NOMO-1 treated with dmso at 0.1 percent for 144 hours (cell line): ENCODE results near the gene ELAVL2.

Experiments used
- DNase-seq: peaks from one replicate; lab custom pipeline; 2025; ENCODE audit not compliant: unreplicated experiment; lab: John Stamatoyannopoulos, UW

ELAVL2 gene

DNA sequence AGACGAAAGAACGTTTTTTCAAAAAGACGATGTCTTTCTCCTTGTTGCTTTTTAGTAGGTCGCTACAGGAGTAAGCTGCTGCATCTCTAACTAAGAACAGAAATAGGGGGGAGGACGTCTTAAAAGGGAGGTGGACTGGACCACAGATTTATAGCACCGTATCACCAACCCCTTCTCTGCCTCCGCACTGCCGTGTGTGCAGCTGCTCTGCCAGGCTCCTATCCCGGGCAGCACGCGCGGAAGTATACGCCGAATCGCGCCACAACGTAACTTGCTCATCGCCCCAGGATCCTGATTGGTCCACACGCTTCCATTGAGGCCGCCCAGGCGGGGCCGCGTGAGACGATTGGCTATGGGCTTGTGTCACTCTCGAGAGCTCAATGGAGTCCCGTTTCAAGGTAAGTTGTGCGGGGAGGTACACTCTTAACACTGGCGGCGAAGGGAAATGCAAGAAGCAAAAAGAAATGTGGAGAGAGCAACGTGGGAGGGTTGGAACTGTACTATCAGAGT lies at the start of gene ELAVL2:
Gene ELAVL2 (minus strand): TSS at position 121 of the 510 bp plus-strand sequence. CDS start 64,006 bp downstream, outside the sequence.
- no peak for DNase-seq

DNA sequence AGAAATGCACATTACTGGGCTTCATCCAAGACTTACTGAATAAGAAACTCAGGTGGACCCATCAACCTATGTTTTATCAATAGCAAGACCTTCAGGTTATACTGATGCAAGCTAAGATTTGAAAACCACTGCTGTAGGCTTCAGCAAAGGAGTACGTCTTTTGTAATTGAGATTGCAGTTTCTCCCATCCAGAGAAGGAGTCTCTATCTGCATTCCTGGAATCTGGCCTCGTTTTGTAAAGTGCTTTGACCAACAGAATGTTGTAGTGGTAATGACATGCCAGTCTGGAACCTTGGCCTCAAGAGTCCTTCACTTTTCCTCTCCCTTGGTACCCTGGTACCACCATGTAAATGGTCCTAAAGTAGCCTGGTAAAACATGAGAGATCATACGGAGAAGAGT lies 32.2 kb upstream of the ELAVL2 start:
- DNase-seq = no peak

DNA sequence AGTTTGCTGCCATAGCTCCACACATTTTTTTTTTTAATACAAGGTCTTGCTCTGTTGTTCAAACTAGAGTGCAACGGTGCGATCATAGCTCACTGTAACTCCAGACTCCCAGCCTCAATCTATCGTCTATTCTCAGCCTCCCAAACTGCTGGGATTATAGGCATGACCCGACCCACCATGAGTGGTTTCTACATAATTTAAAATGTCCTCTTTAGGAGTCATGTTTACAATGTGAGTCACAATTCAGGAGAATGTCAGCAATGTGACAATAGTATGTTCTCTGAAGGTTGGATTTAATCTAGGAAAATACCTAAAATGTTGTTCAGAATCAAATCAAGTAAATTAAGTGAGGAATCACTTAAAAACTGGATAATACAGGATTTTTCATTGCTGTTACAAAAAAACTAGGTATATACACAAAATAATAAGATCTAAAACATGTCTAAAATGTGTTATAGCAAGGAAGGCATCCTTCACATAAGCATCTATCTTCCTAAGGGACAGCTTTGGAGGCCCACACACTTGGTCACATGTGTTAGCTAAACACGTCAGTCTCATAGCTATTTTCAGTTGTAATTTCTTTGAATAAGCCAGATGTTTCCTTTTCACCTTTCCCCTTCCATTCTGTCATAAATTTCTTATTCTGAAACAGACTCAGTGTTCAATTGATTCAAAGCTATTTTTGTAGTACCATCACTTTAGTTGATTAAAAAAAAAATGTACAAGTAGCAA lies 30.0 kb upstream of the ELAVL2 start:
- no peak for DNase-seq

- DNase-seq = no peak
These were observed 24.9 kb upstream of the ELAVL2 start for GRCh38 chr9:23850690-23851629.

- no peak for DNase-seq
These were observed 24.2 kb upstream of the ELAVL2 start for GRCh38 chr9:23850242-23850689.

GRCh38 chr9:23849379-23850035 lies 23.5 kb upstream of the ELAVL2 start:
- DNase-seq = no peak

- no peak for DNase-seq
These were observed 16.6 kb upstream of the ELAVL2 start for GRCh38 chr9:23842565-23843129.

DNA sequence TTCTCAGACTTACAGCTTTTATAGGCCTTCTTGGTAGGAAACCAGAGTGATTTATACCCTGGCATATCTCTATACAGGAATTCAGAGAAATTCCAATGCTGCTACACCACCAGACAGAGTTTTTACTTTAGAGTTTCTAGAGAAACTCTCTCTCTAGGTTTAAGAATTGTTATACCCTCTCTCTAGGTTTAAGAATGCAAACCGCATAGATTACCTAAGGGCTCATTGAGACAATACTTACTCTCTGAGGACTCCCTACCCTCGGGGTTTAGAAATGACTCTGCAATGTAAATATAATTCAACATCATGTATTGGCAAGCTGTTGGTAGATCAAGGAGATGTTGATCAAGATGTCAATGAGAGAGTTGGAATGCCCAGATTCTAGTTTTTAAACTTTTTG lies 15.3 kb upstream of the ELAVL2 start:
- DNase-seq = no peak

- DNase-seq = no peak
These were observed 11.0 kb upstream of the ELAVL2 start for GRCh38 chr9:23837038-23837437.

GRCh38 chr9:23830929-23831730 lies 5.1 kb upstream of the ELAVL2 start:
- no peak for DNase-seq

DNA sequence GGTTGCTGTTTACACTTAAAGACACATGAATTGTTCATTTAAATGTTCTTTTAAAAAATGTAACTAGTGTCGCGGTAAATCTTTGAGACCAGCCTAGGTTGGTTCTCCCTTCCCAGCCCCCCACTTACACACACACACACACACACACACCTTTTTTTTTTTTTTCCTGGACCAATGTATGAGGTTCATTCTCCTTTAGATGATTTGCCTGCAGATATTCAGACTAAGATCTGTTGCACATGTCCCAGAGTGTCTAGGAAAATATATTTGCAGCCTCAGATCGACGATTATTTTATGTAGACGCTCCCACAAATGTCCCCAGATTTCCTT lies 4.4 kb upstream of the ELAVL2 start:
- DNase-seq = no peak

GRCh38 chr9:23829580-23830475 lies 3.8 kb upstream of the ELAVL2 start:
- DNase-seq = no peak

DNA sequence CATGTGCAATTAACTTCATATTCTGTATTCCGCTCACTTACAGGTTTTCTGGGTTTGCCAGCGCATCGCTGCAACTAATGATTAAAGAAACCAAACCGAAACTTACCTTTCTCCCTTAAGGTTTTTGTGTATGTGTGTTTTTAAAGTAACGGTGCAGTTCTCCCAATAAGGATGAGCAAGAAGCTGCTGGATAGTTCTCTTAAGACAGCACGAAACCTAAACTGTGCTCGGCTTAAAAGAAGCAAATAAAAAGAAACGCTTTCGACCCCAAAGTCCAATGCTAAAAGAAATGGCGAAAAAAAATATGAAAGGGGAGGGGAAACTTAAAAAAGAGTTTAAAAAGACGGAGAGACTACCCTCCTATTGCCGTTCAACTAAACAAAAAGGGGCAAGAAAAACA lies 340 bp downstream of the ELAVL2 start:
- no peak for DNase-seq

DNA sequence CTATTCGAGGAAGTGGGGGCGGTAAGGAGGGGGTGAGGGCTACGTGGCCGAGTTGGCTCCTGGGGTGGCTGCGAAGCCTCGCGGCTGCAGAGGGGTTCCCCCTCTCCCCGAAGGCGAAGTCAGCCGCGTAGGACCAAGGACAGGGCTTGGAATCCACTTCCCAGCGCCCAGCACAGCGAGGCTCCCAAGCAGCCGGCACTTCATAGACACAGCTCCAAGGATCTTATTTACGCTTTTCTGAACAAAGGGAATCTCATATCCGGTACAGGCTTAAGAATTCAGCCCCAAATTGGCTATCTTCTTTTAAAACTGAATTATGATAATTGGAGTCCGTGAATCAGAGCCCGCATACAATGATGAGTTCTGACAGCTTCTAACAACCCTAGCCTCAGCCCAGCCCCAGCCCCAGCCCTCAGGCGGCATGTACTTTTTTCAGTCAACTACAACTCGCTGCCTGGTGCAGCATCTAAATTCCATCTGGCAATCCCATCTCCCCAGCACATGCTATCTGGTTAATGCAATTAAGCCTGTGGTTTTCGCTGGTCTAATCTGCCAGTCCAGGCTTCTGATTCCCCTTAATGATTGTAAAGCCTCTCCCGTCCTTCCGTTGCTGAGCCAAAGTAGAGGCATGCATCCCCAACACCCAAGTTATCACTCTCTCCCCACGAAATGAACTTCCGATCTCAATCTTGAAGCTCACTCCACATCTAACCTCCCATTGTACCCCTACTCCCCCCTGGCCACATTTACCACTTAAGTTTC lies 1.0 kb downstream of the ELAVL2 start:
- no peak for DNase-seq

DNA sequence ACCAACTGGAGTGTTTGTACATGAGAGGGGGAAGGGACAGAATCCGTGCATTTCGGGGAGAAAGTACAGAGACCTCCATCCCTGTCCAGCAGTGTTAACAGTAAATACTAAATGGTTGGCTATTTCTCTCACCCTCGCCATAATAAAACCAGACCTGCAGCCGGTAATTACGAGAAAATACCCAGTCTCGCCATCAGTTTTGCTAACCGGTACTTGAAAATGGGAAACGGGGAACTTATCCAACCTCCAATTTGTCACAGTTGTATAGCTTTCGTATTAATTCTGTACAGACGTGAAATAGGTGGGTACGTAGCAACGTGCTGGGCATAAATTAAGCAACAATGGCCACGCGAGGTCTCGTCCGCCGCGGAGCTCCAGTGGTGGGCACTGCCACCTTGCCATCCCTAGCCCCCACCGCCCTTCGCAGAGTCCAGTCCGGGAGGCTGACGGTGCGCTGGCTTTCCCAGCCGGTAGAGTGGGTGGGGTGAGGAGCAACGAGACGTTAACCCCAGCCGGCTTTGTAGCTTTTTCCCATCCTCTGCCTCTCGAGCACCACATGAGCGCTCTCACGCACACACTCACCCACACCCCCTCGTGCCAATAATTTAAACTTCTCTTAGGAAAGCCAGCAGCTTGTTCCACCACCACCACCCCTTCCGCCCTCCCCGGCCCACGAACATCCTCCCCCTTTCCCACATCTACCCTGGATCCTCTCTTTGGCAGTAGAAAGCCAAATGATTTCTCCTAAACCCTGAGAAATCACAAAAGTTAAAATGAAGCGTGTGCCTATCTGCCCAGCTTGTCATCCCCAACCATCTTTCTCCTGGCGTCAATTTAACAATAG lies 1.8 kb downstream of the ELAVL2 start:
- DNase-seq = no peak

GRCh38 chr9:23823269-23823668 lies 2.8 kb downstream of the ELAVL2 start:
- DNase-seq = no peak

DNA sequence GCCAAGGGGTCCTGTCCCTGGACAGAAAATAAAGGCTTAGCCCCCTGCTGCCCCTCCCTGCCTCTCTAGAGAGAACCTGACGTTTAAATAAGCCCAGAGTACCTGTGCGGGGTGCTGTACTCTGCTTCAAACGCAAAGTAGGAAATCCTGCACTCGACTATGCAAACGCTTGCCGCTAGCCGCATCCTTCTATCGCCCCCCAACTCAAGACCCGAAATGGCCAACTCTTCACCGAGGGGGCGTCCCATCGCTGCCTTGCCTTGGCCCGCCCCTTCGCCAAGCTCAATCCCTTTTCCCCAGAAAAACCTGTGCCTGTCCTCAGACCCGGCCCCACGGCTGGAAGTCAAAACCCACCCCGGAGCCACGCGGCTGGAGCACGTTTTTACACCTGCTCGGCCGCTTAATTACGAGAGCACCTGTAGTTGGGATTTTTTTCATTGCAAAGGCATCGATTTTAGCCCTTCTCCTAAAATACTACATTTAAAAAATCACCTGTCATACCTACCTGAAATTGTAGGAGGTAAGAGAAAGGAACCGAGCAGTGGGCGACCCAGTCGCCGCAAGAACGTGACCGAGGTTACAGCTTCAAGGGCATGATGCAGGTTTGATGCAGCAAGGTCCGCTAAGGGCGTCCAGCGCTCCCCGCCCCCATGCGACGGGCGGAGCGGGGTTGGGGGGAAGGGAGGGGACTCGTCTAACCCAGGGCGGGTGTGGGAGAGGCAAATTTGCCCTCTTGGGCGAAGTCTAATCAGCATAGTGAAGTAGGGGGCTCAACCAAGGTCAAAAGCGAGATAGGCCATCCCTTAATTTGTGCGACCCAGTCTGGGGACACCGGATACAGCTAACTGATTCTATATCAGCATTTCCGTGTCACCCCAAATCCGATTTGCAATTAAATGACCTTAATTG lies 3.5 kb downstream of the ELAVL2 start:
- no peak for DNase-seq
